GM19193 (cell line): ENCODE data around the gene CHKA.

Source experiments
- POLR2A ChIP-seq: IDR thresholded peaks from 4 replicates; pipeline ENCODE4 v1.6.1; 2011; ENCODE audit not compliant: insufficient read depth, insufficient read length; ENCODE audit errors: extremely low read depth

Gene CHKA

DNA sequence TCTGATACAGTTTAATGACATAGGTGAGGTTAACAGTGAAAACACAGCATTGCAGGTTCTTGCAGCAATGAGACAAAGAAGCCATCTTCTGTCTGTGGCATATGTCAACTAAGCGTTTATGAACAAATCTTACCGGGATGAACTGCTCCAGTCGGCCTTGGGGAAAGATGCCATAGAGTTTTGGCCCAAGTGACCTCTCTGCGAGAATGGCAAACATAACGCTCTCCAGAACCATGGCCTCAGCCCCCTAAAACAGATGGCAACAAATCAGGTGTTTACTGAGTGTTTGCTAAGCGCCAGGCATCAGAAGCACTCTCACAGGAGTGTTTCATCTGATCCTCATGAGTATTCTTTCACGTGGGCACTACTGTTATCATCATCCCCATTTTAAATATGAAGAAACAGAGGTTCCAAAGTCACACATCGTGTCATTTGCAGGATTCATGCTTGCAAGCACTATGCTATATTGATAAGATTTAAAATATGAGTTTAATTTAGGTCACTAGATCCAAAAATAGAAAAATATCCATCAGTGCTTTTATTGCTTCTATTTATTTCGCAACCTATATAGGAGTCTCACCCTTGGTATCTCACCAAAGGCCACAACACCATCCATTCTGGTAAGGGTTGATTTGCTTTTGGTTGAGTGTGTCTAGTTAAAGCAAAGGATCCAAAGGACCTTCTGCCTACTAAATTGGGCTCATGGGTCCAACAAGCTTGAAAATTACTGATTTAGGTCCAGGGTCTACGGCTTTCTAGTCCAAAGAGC lies 46.4 kb downstream of the CHKA start:
- no peak for TF ChIP-seq POLR2A

DNA sequence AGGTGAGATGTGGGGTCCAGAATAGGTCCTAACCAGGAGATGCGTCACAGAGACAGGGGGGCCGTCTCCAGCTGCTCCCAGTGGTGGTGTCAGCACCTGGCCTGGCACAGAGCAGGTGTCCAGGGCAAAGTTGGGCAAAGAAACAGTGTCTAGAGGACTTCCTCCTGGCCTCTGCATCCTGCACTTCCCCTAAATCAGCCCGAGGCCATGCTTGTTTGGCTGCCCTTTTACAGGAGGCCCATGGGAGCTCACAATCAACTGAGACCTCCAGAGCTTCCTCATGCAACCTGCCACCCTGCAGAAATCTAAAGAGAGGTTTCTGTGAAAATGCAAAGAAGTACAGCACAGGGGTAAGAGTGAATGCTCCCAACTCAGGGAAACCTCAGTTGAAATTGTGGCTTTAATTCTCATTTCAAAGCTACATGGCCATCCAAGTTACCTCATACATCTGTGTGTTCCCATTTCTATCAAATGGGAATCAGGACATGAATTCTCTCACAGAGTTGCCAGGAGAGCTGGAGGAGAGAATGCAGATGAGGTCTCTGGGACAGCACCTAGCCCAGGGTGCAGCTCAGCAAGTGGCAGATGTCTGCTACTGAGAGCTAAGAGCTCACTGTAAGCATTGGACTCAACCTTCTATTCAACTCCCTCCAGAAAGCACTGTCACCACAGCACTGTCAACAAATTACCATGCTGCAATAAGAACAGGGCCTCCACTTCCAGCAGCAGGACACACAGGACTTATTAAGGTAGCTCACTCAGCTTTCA lies 49.7 kb downstream of the CHKA start:
- no peak for TF ChIP-seq POLR2A

- no peak for TF ChIP-seq POLR2A
Measured at GRCh38 chr11:68067991-68068390, 53.2 kb downstream of the CHKA start.

DNA sequence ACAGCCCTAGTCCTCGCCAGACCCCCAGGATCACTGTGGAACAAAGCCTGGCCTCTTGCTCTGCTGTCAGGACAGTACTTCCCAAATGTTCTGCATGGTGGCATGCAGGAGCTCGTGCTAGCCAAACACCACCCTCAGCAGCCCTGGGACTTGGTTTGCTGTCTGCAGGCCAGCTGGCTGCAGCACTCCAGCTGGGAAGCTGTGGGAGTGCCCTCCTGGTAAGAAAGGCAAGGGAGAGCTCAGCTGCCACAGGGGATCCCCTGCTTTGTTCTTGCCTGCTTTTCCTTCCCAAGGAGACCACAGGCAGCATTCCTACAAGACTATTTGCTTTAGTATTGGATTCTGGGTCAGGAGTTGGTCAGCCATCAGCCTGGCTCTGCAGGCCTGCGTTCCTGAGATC lies 54.4 kb downstream of the CHKA start:
- TF ChIP-seq POLR2A: no peak

- TF ChIP-seq POLR2A: no peak
Measured at GRCh38 chr11:68065841-68066240, 55.3 kb downstream of the CHKA start.

- no peak for TF ChIP-seq POLR2A
Measured at GRCh38 chr11:68064926-68065325, 56.3 kb downstream of the CHKA start.

DNA sequence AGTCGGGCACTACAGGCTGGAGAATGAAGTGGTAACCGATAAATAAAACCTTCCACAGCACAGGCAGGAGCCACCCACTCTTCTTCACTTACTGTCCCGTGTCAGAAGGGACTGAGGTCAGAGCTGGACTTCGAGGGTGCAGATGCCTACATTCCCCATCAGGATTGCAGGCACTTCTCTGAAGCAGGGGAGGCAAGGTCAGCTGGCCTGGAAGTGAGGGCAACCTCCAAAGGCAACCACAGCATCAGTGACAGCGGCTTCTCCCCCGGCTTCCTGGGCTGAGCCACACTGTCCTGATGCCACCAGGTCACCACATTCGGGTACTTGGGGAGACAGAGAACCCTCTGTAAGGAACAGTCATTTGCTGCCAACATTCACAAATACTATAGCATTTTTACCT lies 59.7 kb downstream of the CHKA start:
- no peak for TF ChIP-seq POLR2A

- TF ChIP-seq POLR2A: no peak
Measured at GRCh38 chr11:68057807-68058206, 63.4 kb downstream of the CHKA start.

DNA sequence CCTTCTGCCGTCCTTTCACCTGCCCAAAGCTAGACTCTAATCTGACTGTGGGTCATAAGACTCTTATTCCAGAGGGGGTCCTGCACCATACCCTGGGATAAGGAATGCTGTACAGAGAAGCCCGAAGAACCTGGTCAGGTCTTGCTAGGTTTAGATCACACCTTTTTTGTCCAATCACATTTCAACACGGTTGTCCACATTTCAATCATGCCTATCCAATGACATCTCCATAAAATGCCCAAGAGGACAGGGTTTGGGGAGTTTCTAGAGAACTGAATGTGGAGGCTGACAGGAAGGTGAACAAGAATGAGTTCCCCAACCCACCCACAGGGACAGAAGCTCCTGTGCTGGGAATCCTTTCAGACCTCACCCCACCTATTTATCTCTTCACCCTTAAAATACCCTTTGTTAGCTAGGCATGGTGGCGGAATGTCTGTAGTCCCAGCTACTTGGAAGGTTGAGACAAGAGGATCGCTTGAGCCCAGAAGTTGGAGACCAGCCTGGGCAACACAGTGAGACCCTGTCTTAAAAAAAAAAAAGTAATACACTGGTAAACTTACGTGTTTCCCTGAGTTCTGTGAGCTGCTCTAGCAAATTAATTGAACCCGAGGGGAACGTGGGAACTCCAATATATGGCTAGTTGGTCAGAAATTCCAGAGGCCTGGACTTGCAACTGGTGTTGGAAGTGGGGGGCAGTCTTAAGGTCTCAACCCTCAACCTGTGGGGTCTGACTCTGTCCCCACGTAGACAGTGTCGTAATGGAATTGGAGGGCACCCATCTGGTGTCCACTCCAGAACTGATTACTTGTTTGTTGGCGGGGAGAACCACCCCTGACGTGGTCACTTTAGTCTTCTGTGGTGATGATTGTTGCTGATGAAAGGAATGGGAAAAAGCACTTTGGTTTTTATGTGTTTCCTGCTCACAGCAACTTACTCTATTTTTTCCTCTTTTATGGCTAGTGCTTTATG lies 64.6 kb downstream of the CHKA start:
- TF ChIP-seq POLR2A: no peak

- no peak for TF ChIP-seq POLR2A
Measured at GRCh38 chr11:68053981-68054812, 67.0 kb downstream of the CHKA start.

DNA sequence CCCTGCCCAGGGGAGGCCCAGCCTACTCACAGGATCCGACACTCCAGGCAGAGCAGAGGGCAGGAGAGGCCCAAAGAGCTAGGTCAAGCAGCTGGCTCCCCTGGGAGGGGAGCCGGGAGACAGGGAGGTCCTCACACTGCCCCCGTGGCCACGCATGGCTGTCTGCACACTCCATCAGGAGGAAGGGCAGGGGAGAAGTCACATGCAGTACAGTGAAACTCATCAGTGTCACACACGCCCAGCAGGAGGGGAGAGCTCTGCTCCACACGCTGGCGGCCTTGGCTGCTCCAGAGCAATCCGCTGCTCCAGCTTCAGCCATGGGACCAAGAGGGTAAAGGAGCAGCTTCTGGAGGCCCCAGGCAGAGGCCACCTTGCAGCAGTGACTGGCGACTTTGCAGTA lies 68.1 kb downstream of the CHKA start:
- TF ChIP-seq POLR2A: peak; percentile 37

DNA sequence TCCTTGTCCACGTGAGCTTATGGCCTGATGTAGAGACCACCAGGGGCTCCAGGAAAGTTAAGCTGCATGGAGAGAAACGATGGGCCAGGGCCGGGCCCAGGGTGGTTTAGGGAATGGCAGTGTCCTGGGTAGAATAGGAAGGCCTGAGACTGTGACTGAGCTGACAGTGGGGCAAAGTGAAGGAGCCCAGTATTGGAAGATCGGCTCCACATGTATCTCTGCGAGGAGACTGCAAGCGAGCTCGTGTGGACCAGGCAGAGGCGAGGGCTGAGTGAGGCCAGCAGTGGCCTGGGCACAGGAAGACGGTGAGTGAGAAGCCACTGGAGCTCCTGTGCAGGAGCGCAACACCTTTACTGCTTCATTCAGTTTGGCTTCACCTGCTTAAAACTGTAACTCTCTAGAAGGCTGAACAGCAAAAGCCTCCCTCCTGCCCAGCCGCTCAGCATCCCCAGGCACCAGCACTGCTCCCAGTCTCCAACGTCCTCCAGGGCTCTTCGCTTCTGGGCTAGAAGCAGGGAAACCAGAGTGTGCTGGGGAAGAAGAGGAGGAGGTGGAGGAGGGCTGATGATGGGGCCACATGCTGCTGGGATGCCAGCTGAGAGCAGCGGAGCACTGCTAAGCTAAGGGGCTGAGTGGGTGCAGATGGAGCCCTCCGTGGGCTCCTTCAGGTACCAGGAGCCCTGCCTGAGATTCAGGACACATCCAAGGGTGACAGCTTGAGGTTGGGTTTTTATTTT lies 68.9 kb downstream of the CHKA start:
- no peak for TF ChIP-seq POLR2A

DNA sequence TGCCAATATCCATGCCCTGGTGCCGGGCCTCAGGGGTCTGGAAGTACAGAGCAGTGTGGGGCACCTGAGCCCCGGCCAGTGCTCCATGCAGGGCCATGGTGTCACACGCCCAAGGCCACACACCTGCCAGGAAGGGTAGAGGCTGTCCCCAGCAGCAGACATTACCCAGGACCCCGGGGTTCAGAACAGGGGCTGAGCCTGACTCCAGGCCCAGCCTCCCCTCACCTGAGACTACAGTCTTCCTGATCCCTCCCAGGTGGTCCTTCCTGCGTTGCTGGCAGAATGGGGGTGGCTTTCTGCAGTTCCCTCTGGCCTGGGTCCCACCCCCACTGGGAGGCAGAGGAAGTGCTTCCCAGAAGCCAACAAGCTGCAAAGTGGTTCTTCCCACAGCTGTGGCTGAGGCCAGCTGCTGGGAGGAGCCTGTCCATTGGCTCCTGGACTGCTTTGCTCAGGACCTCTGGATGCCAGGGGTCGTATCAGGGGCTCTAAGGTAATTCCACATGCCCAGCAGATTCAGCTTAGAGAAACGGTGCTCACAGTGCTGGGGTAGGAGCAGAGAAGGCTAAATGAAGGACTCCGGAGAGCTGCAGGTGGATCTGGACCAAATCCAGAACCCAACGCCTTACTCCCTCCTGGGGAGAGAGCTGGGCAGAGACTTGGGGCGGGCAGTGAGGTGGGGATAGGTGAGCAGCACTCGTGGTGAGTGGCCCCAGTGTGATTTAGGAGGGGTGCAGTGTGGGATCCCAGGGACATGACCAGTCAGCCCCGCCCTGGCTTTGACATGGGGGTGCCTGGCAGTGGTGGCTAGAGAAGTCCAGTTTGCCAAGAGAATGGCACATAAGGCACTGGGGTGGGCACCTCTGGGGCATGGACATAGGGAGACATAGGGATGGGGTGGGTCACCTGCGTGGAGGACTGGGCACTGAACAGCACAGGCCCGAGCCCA lies 69.7 kb downstream of the CHKA start:
- TF ChIP-seq POLR2A: peak; percentile 3

GRCh38 chr11:68050371-68050841 lies 70.8 kb downstream of the CHKA start:
- no peak for TF ChIP-seq POLR2A
